MCF 10A (cell line): ENCODE measurements around the gene ZNF185. TPM values are rescaled to one million over a fixed set of nuclear protein-coding genes. Genes with fewer than 3 reads are reported as not detected.

Source experiments
- Bru-seq: library from RNA; stranded (reverse); fragments of 400-500 nt; gene quantifications from one replicate; lab custom pipeline; 2021; lab: Mats Ljungman, UMichigan
- BruChase-seq, 2 experiments: library from RNA; stranded (reverse); fragments of 400-500 nt; gene quantifications; one replicate each; lab custom pipeline; 2021; lab: Mats Ljungman, UMichigan
- BruUV-seq: library from RNA; stranded (reverse); fragments of 400-500 nt; replicated peaks from 2 replicates; lab custom pipeline; 2021; lab: Mats Ljungman, UMichigan
- CTCF ChIA-PET: fragments of 300-600 bp; sonication (Branson Sonifier 250); formaldehyde crosslinking; extraction: SDS; loops from one replicate; lab custom pipeline; 2021; ENCODE audit warnings: antibody characterized with exemption, inconsistent platforms; lab: Yijun Ruan, JAX
- POLR2A ChIA-PET: fragments of 300-600, 350-650 bp; sonication (Branson Sonifier 250); formaldehyde crosslinking; extraction: SDS; loops from one replicate; lab custom pipeline; 2020; ENCODE audit warnings: antibody characterized with exemption, inconsistent platforms; lab: Yijun Ruan, JAX
- DNase-seq: peaks from one replicate; pipeline ENCODE4 v3.0.0-alpha.2; 2018; ENCODE audit not compliant: unreplicated experiment
- H3K27ac Mint-ChIP-seq: one replicate; pipeline ENCODE4 v1.8.0; 2022; ENCODE audit warnings: mild to moderate bottlenecking, low read depth, mixed read lengths; ENCODE audit not compliant: unreplicated experiment
- H3K27me3 Mint-ChIP-seq: one replicate; pipeline ENCODE4 v1.8.0; 2022; ENCODE audit warnings: mixed read lengths; ENCODE audit not compliant: insufficient read depth, unreplicated experiment
- H3K36me3 Mint-ChIP-seq: one replicate; pipeline ENCODE4 v1.8.0; 2022; ENCODE audit warnings: mild to moderate bottlenecking, moderate library complexity, mixed read lengths; ENCODE audit not compliant: insufficient read depth, unreplicated experiment
- H3K4me1 Mint-ChIP-seq: one replicate; pipeline ENCODE4 v1.8.0; 2022; ENCODE audit warnings: mixed read lengths; ENCODE audit not compliant: insufficient read depth, unreplicated experiment
- H3K4me3 Mint-ChIP-seq: one replicate; pipeline ENCODE4 v1.8.0; 2022; ENCODE audit warnings: mild to moderate bottlenecking, moderate library complexity, mixed read lengths; ENCODE audit not compliant: unreplicated experiment
- H3K9me3 Mint-ChIP-seq: one replicate; pipeline ENCODE4 v1.8.0; 2022; ENCODE audit warnings: mixed read lengths; ENCODE audit not compliant: unreplicated experiment
- CTCF ChIP-seq: fragments of 200-600 bp; IDR thresholded peaks from one replicate; pipeline ENCODE4 v1.8.0; 2022; ENCODE audit warnings: antibody characterized with exemption, mild to moderate bottlenecking; ENCODE audit not compliant: unreplicated experiment
- intact Hi-C: fragments of 100-400 bp; cut with micrococcal nuclease; formaldehyde crosslinking; loops from 2 replicates; pipeline ENCODE4 v1.14.1; 2022
- long read RNA-seq: library from polyadenylated mRNA; stranded (forward); transcript quantifications from one replicate; pipeline ENCODE4 v2.0.0, GENCODE V29; 2022
- total RNA-seq: library from RNA; stranded (reverse); gene quantifications from 2 replicates; pipeline ENCODE4 v1.2.3, GENCODE V29; 2022

Gene ZNF185
- total RNA-seq (14.2 and 17.8 TPM in 2 replicates), Bru-seq, nascent RNA (percentile 43 among the genes with signal in this experiment), BruChase-seq, experiment 1, labeled RNA remaining after a 6-hour chase (percentile 48 among the genes with signal in this experiment), BruChase-seq, experiment 2, labeled RNA remaining after a 2-hour chase (percentile 44 among the genes with signal in this experiment)
- long read RNA-seq, partial matches to known transcripts: 6 of 20 reads
- long read RNA-seq, other reads (novel, unspliced or antisense): 14 of 20 reads

GRCh38 chrX:152897222-152898131, at the start of gene ZNF185:
Gene ZNF185, plus strand, starts transcription at chrX:152898067. Its CDS starts 16,423 bp downstream, at chrX:152914490.
- BruUV-seq: no TSS peak
- no peak for TF ChIP-seq CTCF
- ChIA-PET CTCF (interaction anchor here (0.6 kb wide), 1 partner anchor 18 kb away, joined by 3 read pairs; no protein-coding TSS in a partner anchor), POLR2A (interaction anchor here (1.5 kb wide), 1 partner anchor 14 kb away, joined by 3 read pairs; no protein-coding TSS in a partner anchor)
- peak; percentile 52 for DNase-seq
- Mint-ChIP-seq H3K27me3 (no peaks in the 10 kb centered on the region), H3K4me1 (peaks cover 13% of the 10 kb centered on the region), H3K27ac (no peak within 1 kb of the TSS), H3K4me3 (peak within 1 kb of the TSS; percentile 58), H3K36me3 (no peaks in the 10 kb centered on the region), H3K9me3 (no peaks in the 10 kb centered on the region)
- intact Hi-C loops: no loop called here

- Mint-ChIP-seq H3K36me3 (peaks cover 39% of the 10 kb centered on the region), H3K9me3 (peaks cover 11% of the 10 kb centered on the region), H3K27me3 (no peaks in the 10 kb centered on the region), H3K27ac (no peak overlapping the region), H3K4me1 (no peaks in the 10 kb centered on the region), H3K4me3 (no peak overlapping the region)
- no TSS peak for BruUV-seq
- intact Hi-C loops: no loop called here
- no peak for DNase-seq
- TF ChIP-seq CTCF: no peak
- ChIA-PET POLR2A (no interaction called here), CTCF (no interaction called here)
Observed at GRCh38 chrX:152850465-152850864, 47.4 kb upstream of the ZNF185 start.

- CTCF ChIA-PET: interaction anchor here (1.0 kb wide), 1 partner anchor 71 kb away, joined by 3 read pairs; no protein-coding TSS in a partner anchor
- BruUV-seq: no TSS peak
- H3K36me3 Mint-ChIP-seq: peaks cover 29% of the 10 kb centered on the region
- intact Hi-C loops: no loop called here
- POLR2A ChIA-PET: no interaction called here
- no peak for TF ChIP-seq CTCF
- H3K27me3 Mint-ChIP-seq: no peaks in the 10 kb centered on the region
- no peak for DNase-seq
- no peak overlapping the region for H3K4me3 Mint-ChIP-seq
- H3K27ac Mint-ChIP-seq: no peak overlapping the region
- H3K4me1 Mint-ChIP-seq: no peaks in the 10 kb centered on the region
- peaks cover 15% of the 10 kb centered on the region for H3K9me3 Mint-ChIP-seq
Observed at GRCh38 chrX:152853986-152854385, 43.9 kb upstream of the ZNF185 start.

- POLR2A ChIA-PET: no interaction called here
- no peak for DNase-seq
- no peak overlapping the region for H3K27ac Mint-ChIP-seq
- intact Hi-C loops: no loop called here
- H3K27me3 Mint-ChIP-seq: no peaks in the 10 kb centered on the region
- TF ChIP-seq CTCF: no peak
- BruUV-seq: no TSS peak
- H3K36me3 Mint-ChIP-seq: peaks cover 12% of the 10 kb centered on the region
- no peaks in the 10 kb centered on the region for H3K4me1 Mint-ChIP-seq
- CTCF ChIA-PET: interaction anchor here (0.7 to 1.7 kb wide), 2 partner anchors 65 kb away, joined by 5 to 8 read pairs; no protein-coding TSS in a partner anchor
- no peaks in the 10 kb centered on the region for H3K9me3 Mint-ChIP-seq
- H3K4me3 Mint-ChIP-seq: no peak overlapping the region
Observed at GRCh38 chrX:152861116-152861515, 36.8 kb upstream of the ZNF185 start.
